ENCODE results near the gene PREX1.

Gene PREX1

DNA sequence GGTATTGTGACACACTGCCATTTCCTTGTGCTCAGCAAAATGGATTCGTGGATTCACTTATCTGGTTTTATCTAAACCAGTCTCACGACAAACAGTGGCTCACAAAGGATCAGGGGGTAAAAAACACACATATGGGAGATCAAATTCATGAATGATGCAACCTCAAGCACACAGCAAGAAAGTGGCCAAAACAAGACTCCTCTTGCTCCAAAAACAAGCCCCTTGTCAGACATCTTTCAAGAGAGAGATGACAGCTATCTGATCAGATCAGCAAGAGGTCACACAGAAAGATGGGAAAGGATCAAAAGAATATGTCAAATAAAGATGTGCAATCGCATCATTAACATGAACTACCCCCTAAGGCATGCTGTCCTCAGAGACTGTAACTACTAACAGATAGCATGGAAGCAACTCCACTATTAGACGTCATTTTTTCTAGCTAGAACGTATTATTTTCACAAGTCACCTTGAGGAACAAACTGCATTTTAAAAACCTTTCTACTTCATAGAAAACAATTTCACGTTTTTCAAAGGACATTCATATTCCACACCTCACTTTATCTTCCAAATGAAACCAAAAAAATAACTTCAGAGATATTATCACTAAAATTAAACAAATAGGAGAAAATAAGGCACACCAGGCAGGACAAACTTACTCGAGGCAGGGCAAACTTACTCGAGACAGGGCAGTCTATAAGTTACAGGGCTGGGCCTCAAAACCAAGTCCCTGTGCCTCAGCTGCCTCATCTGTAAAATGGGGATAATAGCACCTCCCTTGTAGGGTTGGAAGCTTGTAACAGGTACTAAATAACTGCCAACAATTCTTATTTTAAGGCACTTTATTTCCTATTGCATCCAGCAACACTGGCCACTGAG is 122.3 kb downstream of the PREX1 start:
- intact Hi-C loops (cut with DNase I; ENCODE audit: low total_unique reads) = no loop called here
- Histone ChIP-seq H3K27ac (peak overlapping the region; percentile 77 to 78), H3K4me3 (no peak overlapping the region), H3K4me1 (peaks cover 0 to 82% (median 72%) of the 10 kb centered on the region in 4 donors), H3K36me3 (no peaks in the 10 kb centered on the region), H3K9me3 (no peaks in the 10 kb centered on the region), H3K27me3 (no peaks in the 10 kb centered on the region)
- TF ChIP-seq, protein P1, sequence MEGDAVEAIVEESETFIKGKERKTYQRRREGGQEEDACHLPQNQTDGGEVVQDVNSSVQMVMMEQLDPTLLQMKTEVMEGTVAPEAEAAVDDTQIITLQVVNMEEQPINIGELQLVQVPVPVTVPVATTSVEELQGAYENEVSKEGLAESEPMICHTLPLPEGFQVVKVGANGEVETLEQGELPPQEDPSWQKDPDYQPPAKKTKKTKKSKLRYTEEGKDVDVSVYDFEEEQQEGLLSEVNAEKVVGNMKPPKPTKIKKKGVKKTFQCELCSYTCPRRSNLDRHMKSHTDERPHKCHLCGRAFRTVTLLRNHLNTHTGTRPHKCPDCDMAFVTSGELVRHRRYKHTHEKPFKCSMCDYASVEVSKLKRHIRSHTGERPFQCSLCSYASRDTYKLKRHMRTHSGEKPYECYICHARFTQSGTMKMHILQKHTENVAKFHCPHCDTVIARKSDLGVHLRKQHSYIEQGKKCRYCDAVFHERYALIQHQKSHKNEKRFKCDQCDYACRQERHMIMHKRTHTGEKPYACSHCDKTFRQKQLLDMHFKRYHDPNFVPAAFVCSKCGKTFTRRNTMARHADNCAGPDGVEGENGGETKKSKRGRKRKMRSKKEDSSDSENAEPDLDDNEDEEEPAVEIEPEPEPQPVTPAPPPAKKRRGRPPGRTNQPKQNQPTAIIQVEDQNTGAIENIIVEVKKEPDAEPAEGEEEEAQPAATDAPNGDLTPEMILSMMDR (IDR thresholded peaks at IDR 0.05) = no peak
- no peak for DNase-seq

GRCh38 chr20:48704761-48705160 is 123.0 kb downstream of the PREX1 start:
- Histone ChIP-seq H3K4me1 (peaks cover 0 to 75% (median 67%) of the 10 kb centered on the region in 4 donors), H3K9me3 (no peaks in the 10 kb centered on the region), H3K27me3 (no peaks in the 10 kb centered on the region), H3K27ac (peak overlapping the region; percentile 77 to 78), H3K4me3 (no peak overlapping the region), H3K36me3 (no peaks in the 10 kb centered on the region)
- intact Hi-C loops (cut with DNase I; ENCODE audit: low total_unique reads) = no loop called here
- TF ChIP-seq, protein P1 (IDR thresholded peaks at IDR 0.05) = no peak
- peak in 1 of 2 donors; percentile 68 for DNase-seq

- Histone ChIP-seq H3K27ac (peak overlapping the region; percentile 77 to 78), H3K4me3 (no peak overlapping the region), H3K4me1 (peaks cover 0 to 72% (median 65%) of the 10 kb centered on the region in 4 donors), H3K36me3 (no peaks in the 10 kb centered on the region), H3K9me3 (no peaks in the 10 kb centered on the region), H3K27me3 (no peaks in the 10 kb centered on the region)
- peak; percentile 52 to 91 for DNase-seq
- TF ChIP-seq, protein P1 (IDR thresholded peaks at IDR 0.05) = no peak
- intact Hi-C loops (cut with DNase I; ENCODE audit: low total_unique reads) = no loop called here
Observed at GRCh38 chr20:48703511-48704219, 124.1 kb downstream of the PREX1 start.

GRCh38 chr20:48703107-48703506 is 124.7 kb downstream of the PREX1 start:
- DNase-seq = peak; percentile 38 to 77
- H3K27me3 ChIP-seq = no peaks in the 10 kb centered on the region
- H3K36me3 ChIP-seq = no peaks in the 10 kb centered on the region
- no peak overlapping the region for H3K4me3 ChIP-seq
- H3K27ac ChIP-seq = peak overlapping the region; percentile 77 to 78
- intact Hi-C loops (cut with DNase I; ENCODE audit: low total_unique reads) = no loop called here
- peaks cover 0 to 73% (median 65%) of the 10 kb centered on the region in 4 donors for H3K4me1 ChIP-seq
- TF ChIP-seq, protein P1 (IDR thresholded peaks at IDR 0.05) = no peak
- H3K9me3 ChIP-seq = no peaks in the 10 kb centered on the region

GRCh38 chr20:48702455-48702913 is 125.3 kb downstream of the PREX1 start:
- Histone ChIP-seq H3K27ac (peak overlapping the region; percentile 77 to 78), H3K4me1 (peaks cover 0 to 73% (median 68%) of the 10 kb centered on the region in 4 donors), H3K27me3 (no peaks in the 10 kb centered on the region), H3K9me3 (no peaks in the 10 kb centered on the region), H3K36me3 (no peaks in the 10 kb centered on the region), H3K4me3 (no peak overlapping the region)
- intact Hi-C loops (cut with DNase I; ENCODE audit: low total_unique reads) = no loop called here
- TF ChIP-seq, protein P1 (IDR thresholded peaks at IDR 0.05) = no peak
- peak in 1 of 2 donors; percentile 57 for DNase-seq
